SH-SY5Y (cell line): ENCODE results near the gene PLXNB1.

Source experiments
- GATA2 ChIP-seq: IDR thresholded peaks from 2 replicates; pipeline ENCODE4 v1.6.1; 2011; ENCODE audit warnings: mild to moderate bottlenecking, low read depth, low read length
- GATA3 ChIP-seq: IDR thresholded peaks from 2 replicates; pipeline ENCODE4 v1.6.1; 2011; ENCODE audit warnings: low read depth, mild to moderate bottlenecking, low read length, moderate library complexity

GRCh38 chr3:48408823-48409281, 21.0 kb downstream of the PLXNB1 start:
- no peak for TF ChIP-seq GATA2
- no peak for TF ChIP-seq GATA3
